ENCODE data around the gene UBAP1. TPM values are rescaled to one million over a fixed set of nuclear protein-coding genes. Genes with fewer than 3 reads are reported as not detected.

UBAP1 gene
- total and polyA plus RNA-seq, 2 experiments from 2014 or later: 17.4 to 20.7 TPM

DNA sequence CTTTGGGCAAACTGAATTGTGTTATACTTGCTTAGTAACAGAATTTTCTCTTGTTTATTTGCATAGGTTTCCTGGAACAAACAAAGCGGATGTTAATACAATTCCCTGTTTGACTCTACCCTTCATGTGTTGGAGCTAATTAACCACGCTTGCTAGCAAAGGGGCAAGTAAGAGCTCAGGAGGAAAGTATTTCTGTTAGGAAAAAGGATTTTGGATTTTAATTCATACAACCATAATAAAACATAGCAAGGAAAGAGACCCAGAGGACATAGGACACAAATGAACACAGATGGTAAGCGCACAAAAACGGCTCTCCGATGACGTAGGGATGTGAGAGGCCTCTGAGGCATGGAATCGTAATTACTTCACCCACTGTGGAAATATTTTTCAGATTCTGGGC lies 47.3 kb upstream of the UBAP1 start:
- Histone ChIP-seq H2AFZ (no peak overlapping the region; the same call in 1 of the 2 replicates), H3F3A (replicated peaks; ENCODE audit: low read depth) (peaks cover 4% of the 10 kb centered on the region; the same call in 1 of the 2 replicates), H3K4me2 (no peak overlapping the region), H3K27ac (ENCODE audit: low read depth) (no peak overlapping the region), H3K9me2 (ENCODE audit: insufficient read depth) (no peaks in the 10 kb centered on the region), H3K4me3 (no peak overlapping the region), H3K36me3 (ENCODE audit: insufficient read depth) (no peaks in the 10 kb centered on the region), H3K4me1 (ENCODE audit: insufficient read depth) (no peaks in the 10 kb centered on the region), H3K27me3 (ENCODE audit: insufficient read depth) (no peaks in the 10 kb centered on the region), H3K79me2 (replicated peaks; ENCODE audit: insufficient read depth) (no peaks in the 10 kb centered on the region), H4K20me1 (replicated peaks; ENCODE audit: insufficient read depth) (no peaks in the 10 kb centered on the region)
- H3K4me3 Mint-ChIP-seq: no peak overlapping the region
- H3K36me3 Mint-ChIP-seq (ENCODE audit: low read depth): no peaks in the 10 kb centered on the region; the same call in 2 of the 3 replicates
- peaks cover 6% of the 10 kb centered on the region; the same call in 2 of the 3 replicates for H3K4me1 Mint-ChIP-seq
- no peak for DNase-seq (ENCODE audit: low spot score)
- no peak overlapping the region; the same call in 1 of the 2 replicates for H3K27ac Mint-ChIP-seq
- no peak for ATAC-seq
- H3K9me3 Mint-ChIP-seq: peaks cover 7% of the 10 kb centered on the region; the same call in 2 of the 3 replicates
- no peak for TF ChIP-seq CREB1 (CRISPR knock-in tag; IDR thresholded peaks at IDR 0.05; ENCODE audit: low read depth)
- no peak for TF ChIP-seq ZNF462 (CRISPR knock-in tag; IDR thresholded peaks at IDR 0.05)
- no peak for TF ChIP-seq NANOG (IDR thresholded peaks at IDR 0.05; ENCODE audit: borderline replicate concordance)
- no peak for TF ChIP-seq EZH2 (IDR thresholded peaks at IDR 0.05; ENCODE audit: low read depth, unreplicated experiment)
- no peak for TF ChIP-seq POLR2AphosphoS5 (IDR thresholded peaks at IDR 0.05; ENCODE audit: low read depth)
- TF ChIP-seq JUNB (IDR thresholded peaks at IDR 0.05; ENCODE audit: unreplicated experiment): no peak
- H3K27me3 Mint-ChIP-seq (ENCODE audit: insufficient read depth, low read depth, poor library complexity): peaks cover 7% of the 10 kb centered on the region

DNA sequence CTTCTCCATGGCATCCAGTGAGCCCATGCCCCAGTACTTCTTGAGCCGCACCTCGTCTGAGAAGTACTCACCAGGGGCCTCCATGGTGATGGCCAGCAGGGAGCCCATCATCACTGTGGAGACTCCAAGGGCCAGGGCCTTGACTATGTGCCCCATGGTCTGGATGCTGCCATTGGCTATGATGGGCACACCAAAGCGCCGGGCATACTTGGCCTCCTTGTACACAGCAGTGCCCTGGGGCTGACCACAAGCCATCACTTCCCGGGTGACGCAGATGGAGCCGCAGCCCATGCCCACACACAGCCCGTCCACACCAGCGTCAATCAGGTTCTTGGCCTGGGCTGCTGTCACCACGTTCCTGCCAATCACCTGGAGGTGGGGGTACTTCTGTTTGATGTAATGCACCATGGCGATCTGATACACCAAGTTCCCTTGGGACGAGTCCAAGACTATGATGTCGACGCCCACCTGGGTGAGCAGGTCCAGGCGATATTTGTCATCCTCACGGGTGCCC lies 45.4 kb upstream of the UBAP1 start:
- ATAC-seq: no peak
- H3K27me3 Mint-ChIP-seq (ENCODE audit: insufficient read depth, low read depth, poor library complexity): peaks cover 3% of the 10 kb centered on the region
- H3K9me3 Mint-ChIP-seq: peaks cover 10% of the 10 kb centered on the region; the same call in 2 of the 3 replicates
- H3K4me2 ChIP-seq: no peak overlapping the region
- H3K4me3 Mint-ChIP-seq: no peak overlapping the region
- H3K79me2 ChIP-seq (replicated peaks; ENCODE audit: insufficient read depth): no peaks in the 10 kb centered on the region
- H3K27ac Mint-ChIP-seq: no peak overlapping the region
- H3K27ac ChIP-seq (ENCODE audit: low read depth): no peak overlapping the region
- no peak for TF ChIP-seq ZNF462 (CRISPR knock-in tag; IDR thresholded peaks at IDR 0.05)
- H3K4me1 Mint-ChIP-seq: peaks cover 2% of the 10 kb centered on the region; the same call in 1 of the 3 replicates
- H3K27me3 ChIP-seq (ENCODE audit: insufficient read depth): no peaks in the 10 kb centered on the region
- H3F3A ChIP-seq (replicated peaks; ENCODE audit: low read depth): no peaks in the 10 kb centered on the region
- no peaks in the 10 kb centered on the region for H3K36me3 Mint-ChIP-seq (ENCODE audit: low read depth)
- H2AFZ ChIP-seq: no peak overlapping the region
- H3K36me3 ChIP-seq (ENCODE audit: insufficient read depth): no peaks in the 10 kb centered on the region
- no peak for DNase-seq (ENCODE audit: low spot score)
- no peaks in the 10 kb centered on the region for H3K4me1 ChIP-seq (ENCODE audit: insufficient read depth)
- H4K20me1 ChIP-seq (replicated peaks; ENCODE audit: insufficient read depth): no peaks in the 10 kb centered on the region
- no peaks in the 10 kb centered on the region for H3K9me2 ChIP-seq (ENCODE audit: insufficient read depth)
- H3K4me3 ChIP-seq: no peak overlapping the region
